GM21576 (cell line): ENCODE measurements around the gene SHISA5.

Source experiments
- ATAC-seq: cut with Tn5 transposase; IDR thresholded peaks from one replicate; pipeline ENCODE4 v1.9.1; 2021; ENCODE audit warnings: mild to moderate bottlenecking, moderate library complexity; ENCODE audit not compliant: unreplicated experiment

The SHISA5 gene

GRCh38 chr3:48419149-48419548, 84.8 kb downstream of the SHISA5 start:
- no peak for ATAC-seq

- no peak for ATAC-seq
These were observed 85.3 kb downstream of the SHISA5 start for GRCh38 chr3:48418651-48419050.

- ATAC-seq = no peak
These were observed 85.8 kb downstream of the SHISA5 start for GRCh38 chr3:48418140-48418539.
